GM13977 (cell line): ENCODE data around the gene LRIT3.

ENCODE experiments used
- DNase-seq: peaks from one replicate; pipeline ENCODE4 v3.0.0; 2012; ENCODE audit warnings: low spot score
- in situ Hi-C: fragments of 300-500 bp; cut with MboI; formaldehyde crosslinking; loops from one replicate; pipeline ENCODE4 v1.12.0; 2022; ENCODE audit warnings: low sequenced_read_pairs, low pct_unique_long_range_greater_than_20kb, mixed read lengths, inconsistent platforms; ENCODE audit not compliant: unreplicated experiment
- TF ChIP-seq, protein P1 (sequence below): IDR thresholded peaks from 2 replicates; pipeline ENCODE4 v1.5.1; 2012; ENCODE audit warnings: mild to moderate bottlenecking, control low read depth; ENCODE audit not compliant: insufficient read depth; ENCODE audit errors: extremely low read depth, missing control alignments

The LRIT3 gene

DNA sequence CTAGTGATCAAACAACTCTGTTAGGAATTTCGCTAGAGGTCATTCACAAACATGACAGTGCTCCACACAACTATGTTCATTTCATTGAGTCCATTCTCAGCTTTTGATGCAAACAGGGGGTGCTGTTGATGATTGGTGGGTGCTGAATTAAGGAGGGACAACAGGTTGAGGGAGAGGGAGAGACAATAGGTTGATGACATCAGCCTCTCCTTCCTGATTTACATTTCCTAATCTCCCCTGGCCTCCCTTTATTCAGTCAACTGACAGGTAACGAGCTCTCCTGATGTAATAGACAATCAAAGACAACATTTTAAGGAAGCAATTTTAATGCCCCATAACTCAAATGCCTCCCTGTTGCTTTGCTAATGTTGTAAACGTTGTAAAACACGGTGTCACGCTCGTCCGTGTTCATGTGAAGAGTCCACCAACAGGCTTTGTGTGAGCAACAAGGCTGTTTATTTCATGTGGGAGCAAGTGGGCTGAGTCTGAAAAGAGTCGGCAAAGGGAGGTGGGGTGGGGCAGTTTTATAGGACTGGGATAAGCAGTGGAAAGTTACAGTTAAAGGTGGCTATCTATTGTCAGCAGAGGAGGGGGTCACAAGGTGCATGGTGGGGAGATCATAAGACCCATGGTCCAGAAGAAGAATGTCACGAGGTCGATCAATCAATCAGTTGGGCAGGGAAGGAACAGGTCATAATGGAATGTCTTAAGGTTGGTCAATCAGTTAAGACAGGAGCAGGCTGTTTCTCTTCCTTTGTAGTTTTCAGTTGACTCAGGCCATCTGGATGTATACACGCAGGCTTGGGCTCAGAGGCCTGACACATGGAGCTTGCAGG is 37.1 kb upstream of the LRIT3 start:
- DNase-seq = no peak
- in situ Hi-C loops = loop anchor here (25.0 kb wide), 1 partner anchor 273 kb away; no protein-coding TSS in a partner anchor
- TF ChIP-seq, protein P1, sequence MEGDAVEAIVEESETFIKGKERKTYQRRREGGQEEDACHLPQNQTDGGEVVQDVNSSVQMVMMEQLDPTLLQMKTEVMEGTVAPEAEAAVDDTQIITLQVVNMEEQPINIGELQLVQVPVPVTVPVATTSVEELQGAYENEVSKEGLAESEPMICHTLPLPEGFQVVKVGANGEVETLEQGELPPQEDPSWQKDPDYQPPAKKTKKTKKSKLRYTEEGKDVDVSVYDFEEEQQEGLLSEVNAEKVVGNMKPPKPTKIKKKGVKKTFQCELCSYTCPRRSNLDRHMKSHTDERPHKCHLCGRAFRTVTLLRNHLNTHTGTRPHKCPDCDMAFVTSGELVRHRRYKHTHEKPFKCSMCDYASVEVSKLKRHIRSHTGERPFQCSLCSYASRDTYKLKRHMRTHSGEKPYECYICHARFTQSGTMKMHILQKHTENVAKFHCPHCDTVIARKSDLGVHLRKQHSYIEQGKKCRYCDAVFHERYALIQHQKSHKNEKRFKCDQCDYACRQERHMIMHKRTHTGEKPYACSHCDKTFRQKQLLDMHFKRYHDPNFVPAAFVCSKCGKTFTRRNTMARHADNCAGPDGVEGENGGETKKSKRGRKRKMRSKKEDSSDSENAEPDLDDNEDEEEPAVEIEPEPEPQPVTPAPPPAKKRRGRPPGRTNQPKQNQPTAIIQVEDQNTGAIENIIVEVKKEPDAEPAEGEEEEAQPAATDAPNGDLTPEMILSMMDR = no peak

DNA sequence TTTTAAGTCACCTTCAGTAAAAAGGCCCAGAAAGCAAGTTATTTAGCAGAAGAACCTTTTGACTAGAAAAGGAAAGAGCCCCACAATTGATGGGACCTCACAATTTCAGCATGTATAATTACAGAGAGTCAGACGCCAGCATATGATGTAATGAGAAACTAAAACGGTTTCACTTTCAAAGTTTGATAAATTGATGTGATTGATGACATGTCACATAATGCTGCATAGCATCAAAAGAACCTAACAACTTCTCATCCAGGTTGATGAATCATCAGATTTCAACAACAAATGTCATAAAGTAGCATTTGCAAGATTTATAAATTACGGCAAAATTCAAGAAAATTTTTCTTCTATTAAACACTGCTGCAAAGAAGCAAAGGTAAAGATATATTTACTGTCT is 36.2 kb upstream of the LRIT3 start:
- TF ChIP-seq, protein P1 = no peak
- in situ Hi-C loops = loop anchor here (25.0 kb wide), 1 partner anchor 274 kb away; no protein-coding TSS in a partner anchor
- DNase-seq = no peak

DNA sequence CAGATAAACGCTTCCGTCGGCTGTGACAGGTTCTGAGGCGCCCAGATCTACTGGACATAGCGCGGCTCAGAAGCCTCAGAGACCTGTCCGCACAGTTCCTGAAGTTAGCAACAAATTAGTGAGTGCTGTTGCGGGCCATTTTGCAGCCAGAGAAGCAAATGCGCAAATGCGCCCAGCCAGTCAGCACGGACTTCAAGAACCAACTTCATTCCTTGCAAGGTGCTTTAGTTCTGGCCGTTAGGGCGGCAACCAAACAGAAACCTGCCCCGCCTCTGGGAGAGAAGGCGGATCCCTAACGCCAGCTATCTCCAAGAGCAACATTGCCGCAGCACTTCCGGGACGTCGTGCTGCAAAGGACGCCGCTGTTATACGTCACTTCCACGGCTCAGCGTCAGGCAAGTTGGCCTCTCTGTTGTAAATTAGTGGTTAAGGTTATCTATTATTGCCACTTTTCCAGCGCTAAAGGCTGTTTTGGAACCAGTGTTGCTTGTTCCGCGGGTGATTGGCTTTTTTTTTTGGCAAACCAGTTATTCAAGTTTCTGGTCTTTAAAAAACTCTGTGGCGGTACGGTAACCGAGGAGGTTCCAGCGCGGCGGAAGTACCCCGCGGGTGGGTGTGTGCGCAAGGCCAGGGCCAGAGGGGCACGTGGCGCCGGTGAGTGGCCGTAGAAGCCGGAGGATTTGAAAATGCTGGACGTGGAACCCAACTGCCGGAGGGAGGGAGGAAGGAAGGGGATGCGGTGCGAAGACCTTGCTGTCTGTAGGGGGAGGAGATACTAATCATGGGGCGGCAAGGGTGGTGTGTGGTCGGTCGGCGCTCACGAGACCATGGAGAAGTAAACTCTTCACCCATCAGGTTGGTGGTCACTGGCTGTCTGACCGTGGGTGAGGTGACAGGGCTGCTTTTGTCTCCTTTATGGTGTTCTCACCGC is 32.5 kb upstream of the LRIT3 start, which contains the start of gene GAR1:
GAR1 (plus strand) TSS at position 612 of the 931 bp plus-strand sequence. CDS start 403 bp downstream, outside the sequence.
- TF ChIP-seq, protein P1 = no peak
- in situ Hi-C loops = loop anchor here (25.0 kb wide), 1 partner anchor 278 kb away; no protein-coding TSS in a partner anchor
- DNase-seq = peak; percentile 91

DNA sequence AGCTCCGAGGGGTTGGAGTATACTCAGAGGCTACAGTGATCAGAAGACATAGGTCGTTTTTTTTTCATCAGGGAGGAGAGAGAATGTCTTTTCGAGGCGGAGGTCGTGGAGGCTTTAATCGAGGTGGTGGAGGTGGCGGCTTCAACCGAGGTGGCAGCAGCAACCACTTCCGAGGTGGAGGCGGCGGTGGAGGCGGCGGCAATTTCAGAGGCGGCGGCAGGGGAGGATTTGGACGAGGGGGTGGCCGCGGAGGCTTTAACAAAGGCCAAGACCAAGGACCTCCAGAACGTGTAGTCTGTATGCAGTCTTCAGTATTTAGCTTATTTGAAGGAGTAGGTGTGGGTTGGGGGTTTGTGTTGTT is 31.8 kb upstream of the LRIT3 start:
- in situ Hi-C loops = loop anchor here (25.0 kb wide), 1 partner anchor 279 kb away; no protein-coding TSS in a partner anchor
- TF ChIP-seq, protein P1 = no peak
- DNase-seq = no peak

DNA sequence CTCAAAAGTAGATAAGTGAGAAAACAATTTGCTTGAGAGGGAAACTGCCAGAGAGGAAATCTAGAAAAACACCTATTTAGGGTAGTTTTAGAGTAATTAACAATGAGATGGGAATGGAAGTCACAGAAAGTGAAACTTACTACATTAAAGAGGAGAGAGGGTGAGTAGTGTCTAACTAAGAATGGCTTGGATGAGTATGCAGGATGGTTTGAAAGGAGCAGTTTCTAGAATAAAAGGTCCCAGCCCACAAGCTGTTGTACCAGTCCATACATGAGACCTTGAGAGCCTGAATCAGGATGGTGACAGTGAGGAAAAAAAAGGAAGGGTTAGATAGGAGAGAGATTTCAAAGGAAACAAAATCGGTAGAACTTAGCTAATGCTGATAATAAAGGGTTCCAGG is 31.0 kb upstream of the LRIT3 start:
- in situ Hi-C loops = loop anchor here (25.0 kb wide), 1 partner anchor 280 kb away; no protein-coding TSS in a partner anchor
- TF ChIP-seq, protein P1 = no peak
- no peak for DNase-seq

DNA sequence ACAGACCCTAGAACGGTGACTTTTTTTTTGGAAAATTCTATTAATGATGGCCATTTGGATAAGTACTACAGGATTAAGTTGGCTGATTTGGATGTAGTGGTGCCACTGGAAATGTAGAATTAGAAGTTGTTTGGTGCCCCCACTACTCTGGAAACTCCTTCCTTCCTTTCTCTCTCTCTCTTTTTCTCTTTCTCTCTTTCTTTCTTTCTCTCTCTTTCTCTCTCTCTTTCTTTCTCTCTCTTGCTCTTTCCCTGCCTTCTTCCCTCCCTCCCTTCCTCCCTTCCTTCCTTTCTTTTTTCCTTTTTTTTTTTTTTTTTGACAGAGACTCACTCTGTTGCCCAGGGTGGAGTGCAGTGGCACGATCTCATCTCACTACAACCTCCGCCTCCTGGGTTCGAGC is 29.6 kb upstream of the LRIT3 start:
- in situ Hi-C loops = loop anchor here (25.0 kb wide), 1 partner anchor 281 kb away; no protein-coding TSS in a partner anchor
- TF ChIP-seq, protein P1 = no peak
- DNase-seq = no peak
